GM18861 (cell line): Measurements from ENCODE around the gene CCDC148.

Experiments
- ATAC-seq: cut with Tn5 transposase; IDR thresholded peaks from one replicate; pipeline ENCODE4 v1.9.1; 2021; ENCODE audit not compliant: unreplicated experiment

Gene CCDC148

GRCh38 chr2:158184001-158184400 lies 272.6 kb downstream of the CCDC148 start:
- ATAC-seq: no peak

DNA sequence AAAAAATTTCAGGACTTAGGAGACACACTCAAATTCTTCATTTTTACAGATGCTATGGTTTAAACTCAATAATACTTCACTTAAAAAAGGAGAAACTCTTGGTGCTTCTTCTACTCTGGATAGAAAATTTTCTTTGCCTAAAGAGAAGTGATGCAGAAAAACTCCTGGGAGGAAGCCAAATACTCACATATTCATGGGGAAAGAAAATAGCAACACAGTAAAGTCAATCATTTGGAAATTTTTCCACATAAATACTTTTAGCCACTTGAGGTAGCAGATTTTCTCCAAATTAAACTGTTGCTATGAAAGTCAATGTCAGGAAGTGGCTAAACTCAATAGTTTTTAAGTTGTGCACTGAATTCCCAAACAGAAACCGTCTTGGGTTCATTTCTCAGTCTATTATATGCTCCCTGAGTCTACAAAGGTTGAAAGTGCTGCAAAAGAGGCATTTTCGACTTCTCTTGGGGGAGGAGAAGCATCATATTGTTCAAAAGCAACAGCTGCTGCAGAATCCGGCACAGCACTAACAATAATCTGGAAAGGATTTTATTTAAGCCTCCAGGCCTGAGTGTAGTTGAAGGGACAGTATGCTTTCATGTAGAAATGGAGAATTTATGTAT lies 273.8 kb downstream of the CCDC148 start:
- ATAC-seq: no peak

DNA sequence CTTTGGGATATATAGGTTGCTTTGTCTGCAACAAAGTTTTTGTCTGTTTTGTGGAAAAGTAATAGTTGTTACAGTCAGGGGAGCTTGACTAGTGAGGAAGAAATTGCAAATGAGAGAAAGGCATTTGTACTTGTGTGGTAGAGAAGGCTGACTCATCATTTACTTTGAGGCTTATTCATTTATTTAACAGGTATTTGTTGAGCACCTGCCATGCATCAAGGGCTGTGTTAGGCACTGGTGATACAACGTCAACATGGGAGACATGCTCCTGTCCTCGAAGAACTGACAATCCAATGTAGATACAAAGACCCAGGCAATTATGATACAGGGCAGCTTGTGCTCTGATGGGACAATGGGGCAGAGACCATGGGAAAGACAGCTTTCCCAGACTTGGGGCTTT lies 275.4 kb downstream of the CCDC148 start:
- no peak for ATAC-seq

- peak; percentile 51 for ATAC-seq
Measured at GRCh38 chr2:158179660-158180059, 276.9 kb downstream of the CCDC148 start.

DNA sequence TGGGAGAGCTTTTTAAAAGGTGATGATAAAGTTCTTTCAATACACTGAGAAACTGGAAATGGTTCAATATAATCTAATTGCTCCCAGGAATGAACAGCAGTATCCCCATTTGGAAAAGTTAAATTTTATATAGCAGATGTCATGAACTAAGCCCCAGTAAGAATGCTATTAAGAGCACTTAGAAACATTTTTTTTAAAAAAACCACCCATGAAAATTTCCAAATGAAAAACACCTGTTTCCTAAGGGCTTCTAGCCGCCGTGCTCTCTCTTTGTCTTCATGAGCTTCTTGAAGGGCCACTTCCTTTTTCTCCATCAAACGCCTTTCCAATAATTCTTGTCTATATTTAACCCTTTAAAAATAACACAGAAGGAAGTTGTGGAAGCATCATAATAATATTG lies 277.9 kb downstream of the CCDC148 start:
- ATAC-seq: no peak

DNA sequence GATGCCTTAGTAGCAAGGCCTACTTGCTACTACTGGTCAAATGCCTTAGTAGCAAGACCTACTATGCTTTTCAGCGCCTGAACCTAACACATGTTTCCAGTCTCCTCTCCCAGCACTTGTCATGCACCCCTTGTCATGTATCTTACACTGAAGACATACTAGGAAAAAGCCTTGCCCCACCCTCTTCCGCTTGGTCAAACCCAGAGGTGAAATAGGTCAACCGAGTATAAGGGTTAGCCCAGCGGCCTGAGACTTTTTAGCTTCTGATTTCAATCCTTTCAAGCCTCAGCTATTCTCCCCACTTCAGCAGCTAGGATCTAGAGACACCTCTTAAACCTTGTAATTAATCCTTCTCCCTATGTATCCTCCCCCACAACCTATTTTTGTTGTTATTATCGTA lies 281.6 kb downstream of the CCDC148 start:
- no peak for ATAC-seq

DNA sequence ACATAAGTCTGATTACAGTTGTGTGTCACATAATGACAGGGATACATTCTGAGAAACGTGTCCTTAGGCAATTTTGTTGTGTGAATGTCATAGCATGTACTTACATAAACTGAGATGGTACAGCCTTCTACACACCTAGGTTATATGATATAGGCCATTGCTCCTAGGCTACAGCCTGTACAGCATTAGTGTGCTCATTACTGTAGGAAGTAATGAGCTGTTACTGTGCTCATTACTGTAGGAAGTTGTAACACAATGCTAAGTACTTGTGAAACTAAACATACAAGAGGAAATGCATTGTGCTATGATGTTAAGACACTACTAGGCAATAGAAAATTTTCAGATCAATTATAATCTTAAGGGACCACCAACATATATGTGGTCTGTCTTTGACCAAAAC lies 282.1 kb downstream of the CCDC148 start:
- ATAC-seq: no peak

DNA sequence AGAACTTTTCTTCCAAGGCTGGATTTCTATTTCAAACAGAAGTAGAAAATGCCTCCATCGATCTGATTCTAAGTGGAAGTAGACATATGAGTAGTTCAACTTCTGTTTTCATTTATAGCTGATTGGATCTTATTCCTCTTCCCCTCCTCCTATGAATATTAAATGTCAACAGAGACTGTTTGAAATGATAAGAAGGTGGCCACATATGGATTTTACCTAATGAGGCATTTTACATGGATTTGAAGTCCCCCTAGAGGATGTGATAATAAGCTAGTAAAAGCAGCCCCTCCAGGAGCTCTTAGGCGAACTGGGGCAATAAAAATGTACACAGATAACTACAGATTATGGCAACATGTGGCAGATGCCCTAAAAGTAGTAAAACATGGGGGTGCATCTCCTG lies 283.8 kb downstream of the CCDC148 start:
- ATAC-seq: no peak

- ATAC-seq: no peak
Measured at GRCh38 chr2:158154596-158154995, 302.0 kb downstream of the CCDC148 start.

- no peak for ATAC-seq
Measured at GRCh38 chr2:158153270-158154015, 303.1 kb downstream of the CCDC148 start.

DNA sequence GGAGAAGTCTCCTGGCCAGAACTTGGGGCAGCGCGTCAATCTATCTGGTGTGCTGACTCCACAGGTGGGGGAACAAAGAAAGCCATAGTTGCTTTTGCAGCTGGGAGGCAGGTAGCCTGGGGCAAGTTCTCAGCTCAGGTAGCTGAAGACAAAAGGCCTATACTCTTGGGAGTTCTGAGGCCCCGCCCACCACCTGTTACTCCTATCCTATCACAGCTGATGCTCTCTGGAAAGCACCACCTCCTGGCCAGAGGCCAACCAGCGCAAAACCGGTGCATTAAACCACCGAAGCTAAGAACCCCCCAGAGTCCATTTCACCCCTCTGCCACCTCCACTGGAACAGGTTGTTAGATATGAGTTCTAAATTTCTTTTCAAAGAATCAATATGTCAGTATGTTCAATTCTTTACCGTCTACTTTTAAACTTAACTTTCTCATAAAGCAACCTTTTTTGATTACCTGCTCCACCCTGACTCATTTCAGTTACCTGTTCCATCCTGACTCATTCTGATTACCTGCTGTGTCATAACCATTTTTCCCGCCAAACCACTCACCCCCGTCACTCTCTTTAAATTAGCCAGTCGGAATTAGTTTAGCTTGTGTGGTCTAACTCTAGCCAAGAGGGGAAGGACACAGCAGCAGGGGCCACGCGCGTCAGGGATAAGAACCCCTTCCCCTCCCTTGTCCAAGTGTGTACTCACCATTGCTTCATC lies 311.5 kb downstream of the CCDC148 start:
- no peak for ATAC-seq

- no peak for ATAC-seq
Measured at GRCh38 chr2:158143703-158144360, 312.7 kb downstream of the CCDC148 start.

GRCh38 chr2:158142568-158143332 lies 313.8 kb downstream of the CCDC148 start:
- ATAC-seq: peak; percentile 48

DNA sequence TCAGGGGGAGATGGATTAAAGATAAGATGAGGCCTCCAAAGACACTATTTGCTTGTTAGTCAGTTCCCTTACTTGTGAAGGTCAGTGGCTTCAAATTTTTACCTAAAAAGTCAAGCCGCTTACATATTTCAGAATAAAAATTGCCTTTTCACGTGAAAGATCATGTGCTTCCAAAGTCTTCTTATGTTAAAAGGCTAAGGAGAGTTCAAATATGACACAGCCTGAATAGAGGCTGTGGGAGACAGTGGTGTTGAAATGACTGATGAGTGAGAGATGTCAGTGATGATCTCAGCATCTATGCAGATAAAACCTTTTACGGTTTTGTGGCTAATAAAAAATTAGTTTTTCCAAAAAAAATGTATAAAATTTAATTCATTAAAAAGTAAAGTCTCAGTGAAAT lies 314.4 kb downstream of the CCDC148 start:
- no peak for ATAC-seq

DNA sequence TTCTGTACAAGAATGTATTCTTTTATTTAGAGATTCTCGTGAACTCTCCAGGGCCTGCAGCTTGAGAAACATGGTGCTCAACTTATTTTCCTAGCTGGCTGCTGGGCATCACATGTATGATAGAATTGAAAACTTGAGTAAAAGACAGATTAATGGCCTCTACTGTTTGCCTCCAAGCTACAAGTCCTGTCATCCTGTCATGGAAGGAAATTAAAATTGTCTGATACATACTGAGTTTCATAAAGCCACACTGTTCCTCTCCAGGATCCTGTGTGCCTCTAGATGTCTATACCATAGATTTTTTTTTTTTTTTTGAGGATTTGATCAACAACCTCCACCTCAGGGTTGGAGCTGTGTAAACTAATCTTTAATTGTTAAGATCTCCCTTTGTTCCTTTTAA lies 316.4 kb downstream of the CCDC148 start:
- ATAC-seq: no peak

- ATAC-seq: no peak
Measured at GRCh38 chr2:158138255-158138654, 318.3 kb downstream of the CCDC148 start.

DNA sequence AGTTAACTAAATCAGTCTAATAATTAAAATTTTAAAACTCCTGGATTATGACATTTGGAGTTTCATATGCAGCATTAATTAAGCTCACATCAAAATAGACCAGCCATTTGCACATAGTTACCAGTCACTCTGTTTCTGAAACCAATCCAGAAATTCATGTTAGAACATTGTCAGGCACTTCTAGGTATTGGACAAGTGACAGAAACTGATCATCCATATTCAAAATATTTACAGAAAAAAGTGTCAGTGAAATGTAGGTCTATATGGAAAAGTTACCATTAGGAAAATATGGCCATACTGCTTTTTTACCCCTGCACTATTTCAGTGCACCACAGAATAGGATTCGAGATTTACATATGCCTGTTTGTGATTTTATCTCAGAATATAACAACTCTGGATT lies 321.5 kb downstream of the CCDC148 start:
- ATAC-seq: no peak

GRCh38 chr2:158134655-158135054 lies 321.9 kb downstream of the CCDC148 start:
- ATAC-seq: no peak

DNA sequence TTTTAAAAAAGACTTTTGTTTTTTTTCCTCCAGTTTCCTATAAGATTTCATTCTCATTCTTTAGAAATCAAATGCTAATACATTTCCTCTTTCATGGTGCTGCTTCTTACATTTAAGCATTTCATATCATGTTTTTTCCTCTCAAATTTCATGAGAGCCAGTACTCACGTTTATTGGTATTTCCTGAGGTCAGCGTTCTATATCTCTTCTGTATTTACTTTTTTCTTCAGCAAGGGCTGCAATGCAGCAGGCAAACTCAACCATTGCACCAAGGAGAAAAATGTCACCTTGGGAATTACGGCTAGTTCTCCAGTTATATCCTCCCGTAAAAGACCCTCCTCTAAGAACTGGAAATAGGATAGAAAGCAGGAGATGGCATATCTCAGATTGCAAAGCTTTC lies 322.5 kb downstream of the CCDC148 start:
- no peak for ATAC-seq

GRCh38 chr2:158131919-158132566 lies 324.5 kb downstream of the CCDC148 start:
- no peak for ATAC-seq
